ENCODE measurements around the gene EPC1.
"Not testable (repeated sequence)": the region's sequence is repeated elsewhere in the genome, so short reads cannot be mapped to it uniquely, and the experiment has no call there.

The EPC1 gene

GRCh38 chr10:32271617-32272016 is 75.3 kb downstream of the EPC1 start:
- DNase-seq (ENCODE audit: low spot score), result no peak

GRCh38 chr10:32269343-32270100 is 77.4 kb downstream of the EPC1 start:
- DNase-seq (ENCODE audit: low spot score), result no peak

GRCh38 chr10:32268788-32269187 is 78.2 kb downstream of the EPC1 start:
- no peak for DNase-seq (ENCODE audit: low spot score)

GRCh38 chr10:32266979-32267378 is 80.0 kb downstream of the EPC1 start:
- DNase-seq (ENCODE audit: low spot score), result no peak

- DNase-seq (ENCODE audit: low spot score), result no peak
Observed at GRCh38 chr10:32266566-32266965, 80.4 kb downstream of the EPC1 start.

- DNase-seq (ENCODE audit: low spot score), result no peak
Observed at GRCh38 chr10:32265756-32266155, 81.2 kb downstream of the EPC1 start.

- no peak for DNase-seq (ENCODE audit: low spot score)
Observed at GRCh38 chr10:32263300-32263699, 83.7 kb downstream of the EPC1 start.

GRCh38 chr10:32259551-32259950 is 87.4 kb downstream of the EPC1 start:
- DNase-seq (ENCODE audit: low spot score), result no peak

- no peak for DNase-seq (ENCODE audit: low spot score)
Observed at GRCh38 chr10:32256613-32257437, 90.1 kb downstream of the EPC1 start.

- DNase-seq (ENCODE audit: low spot score), result no peak
Observed at GRCh38 chr10:32253821-32254220, 93.1 kb downstream of the EPC1 start.

- no peak for DNase-seq (ENCODE audit: low spot score)
Observed at GRCh38 chr10:32253276-32253675, 93.7 kb downstream of the EPC1 start.

GRCh38 chr10:32250489-32250888 is 96.5 kb downstream of the EPC1 start:
- not testable (repeated sequence) for DNase-seq (ENCODE audit: low spot score)

GRCh38 chr10:32246685-32247084 is 100.3 kb downstream of the EPC1 start:
- DNase-seq (ENCODE audit: low spot score), result no peak

GRCh38 chr10:32245760-32246159 is 101.2 kb downstream of the EPC1 start:
- DNase-seq (ENCODE audit: low spot score), result no peak

GRCh38 chr10:32244421-32245207 is 102.3 kb downstream of the EPC1 start:
- DNase-seq (ENCODE audit: low spot score), result no peak

- no peak for DNase-seq (ENCODE audit: low spot score)
Observed at GRCh38 chr10:32244011-32244410, 102.9 kb downstream of the EPC1 start.

- DNase-seq (ENCODE audit: low spot score), result no peak
Observed at GRCh38 chr10:32241946-32242345, 105.0 kb downstream of the EPC1 start.

- no peak for DNase-seq (ENCODE audit: low spot score)
Observed at GRCh38 chr10:32240471-32240870, 106.5 kb downstream of the EPC1 start.

GRCh38 chr10:32239769-32240168 is 107.2 kb downstream of the EPC1 start:
- DNase-seq (ENCODE audit: low spot score), result no peak

GRCh38 chr10:32237644-32238345 is 109.2 kb downstream of the EPC1 start:
- DNase-seq (ENCODE audit: low spot score), result no peak

GRCh38 chr10:32234471-32234870 is 112.5 kb downstream of the EPC1 start:
- no peak for DNase-seq (ENCODE audit: low spot score)

- not testable (repeated sequence) for DNase-seq (ENCODE audit: low spot score)
Observed at GRCh38 chr10:32233375-32233774, 113.6 kb downstream of the EPC1 start.

Measured in left forelimb (tissue), 1 donor.